ENCODE results near the gene GAB2.

GAB2 gene

GRCh38 chr11:78381865-78382264 lies 35.8 kb downstream of the GAB2 start:
- H3K18ac ChIP-seq (ENCODE audit: low read length) = no peak overlapping the region
- no peak overlapping the region for H2BK5ac ChIP-seq (ENCODE audit: low read length)
- no peak overlapping the region for H3K27ac ChIP-seq (replicated peaks; ENCODE audit: low read length)
- H3K4me2 ChIP-seq (ENCODE audit: insufficient read depth, low read length, poor library complexity, severe bottlenecking) = no peak overlapping the region
- H3K9me3 ChIP-seq (replicated peaks in 1 of 2; ENCODE audit: control insufficient read depth in 2 of 2, insufficient read depth in 1 of 2, low read depth in 1 of 2, low read length in 2 of 2) = peaks cover 7 to 41% of the 10 kb centered on the region in 2 donors
- H3K14ac ChIP-seq (ENCODE audit: low read length) = no peak overlapping the region
- H2BK120ac ChIP-seq (ENCODE audit: low read depth, low read length) = no peak overlapping the region
- no peak overlapping the region for H4K8ac ChIP-seq (ENCODE audit: low read depth, low read length)
- peaks cover 0 to 2% of the 10 kb centered on the region in 2 donors for H3K4me1 ChIP-seq (ENCODE audit: control insufficient read depth in 2 of 2, insufficient read depth in 1 of 2, low read depth in 1 of 2, low read length in 2 of 2)
- no CpG with 5 or more reads among the region's 4 CpGs for WGBS, 2 donors (ENCODE audit: extremely low coverage in 2 of 2, insufficient read length in 2 of 2, insufficient replicate concordance in 1 of 2)
- no peak overlapping the region for H2AK5ac ChIP-seq (ENCODE audit: low read depth, low read length)
- peaks cover 0 to 5% of the 10 kb centered on the region in 2 donors for H3K36me3 ChIP-seq (replicated peaks in 1 of 2; ENCODE audit: control insufficient read depth in 2 of 2, insufficient read depth in 2 of 2, low read length in 2 of 2)
- no peak overlapping the region for H3K9ac ChIP-seq (ENCODE audit: low read depth, low read length, poor library complexity)
- no peak overlapping the region for H4K91ac ChIP-seq (ENCODE audit: low read depth, low read length, poor library complexity)
- H3K27me3 ChIP-seq (ENCODE audit: control insufficient read depth in 3 of 3, insufficient read depth in 3 of 3, low read depth in 1 of 3, low read length in 3 of 3) = no peaks in the 10 kb centered on the region
- H3K23ac ChIP-seq (ENCODE audit: low read depth, low read length, poor library complexity) = no peak overlapping the region
- DNase-seq (ENCODE audit: low spot score) = no peak
- no peak overlapping the region for H2BK15ac ChIP-seq (ENCODE audit: low read length)
- no peak overlapping the region for H3K4me3 ChIP-seq (ENCODE audit: low read length in 2 of 2)
- no peak overlapping the region for H2BK12ac ChIP-seq (ENCODE audit: low read length)
- no peak overlapping the region for H3K4ac ChIP-seq (ENCODE audit: low read length)
- H3K79me1 ChIP-seq (ENCODE audit: low read depth, low read length) = peaks cover 2% of the 10 kb centered on the region
- no peak overlapping the region for H2AFZ ChIP-seq (ENCODE audit: low read length)

- Histone ChIP-seq H3K27ac (replicated peaks; ENCODE audit: low read length) (no peak overlapping the region), H3K4me3 (ENCODE audit: low read length in 2 of 2) (no peak overlapping the region), H3K23ac (ENCODE audit: low read depth, low read length, poor library complexity) (no peak overlapping the region), H3K27me3 (ENCODE audit: control insufficient read depth in 3 of 3, insufficient read depth in 3 of 3, low read depth in 1 of 3, low read length in 3 of 3) (no peaks in the 10 kb centered on the region), H4K91ac (ENCODE audit: low read depth, low read length, poor library complexity) (no peak overlapping the region), H3K18ac (ENCODE audit: low read length) (no peak overlapping the region), H4K8ac (ENCODE audit: low read depth, low read length) (no peak overlapping the region), H3K9me3 (replicated peaks in 1 of 2; ENCODE audit: control insufficient read depth in 2 of 2, insufficient read depth in 1 of 2, low read depth in 1 of 2, low read length in 2 of 2) (peaks cover 7 to 32% of the 10 kb centered on the region in 2 donors), H3K4ac (ENCODE audit: low read length) (no peak overlapping the region), H3K4me1 (ENCODE audit: control insufficient read depth in 2 of 2, insufficient read depth in 1 of 2, low read depth in 1 of 2, low read length in 2 of 2) (peaks cover 0 to 2% of the 10 kb centered on the region in 2 donors), H3K4me2 (ENCODE audit: insufficient read depth, low read length, poor library complexity, severe bottlenecking) (no peak overlapping the region), H3K14ac (ENCODE audit: low read length) (no peak overlapping the region), H3K79me1 (ENCODE audit: low read depth, low read length) (peaks cover 2% of the 10 kb centered on the region), H3K9ac (ENCODE audit: low read depth, low read length, poor library complexity) (no peak overlapping the region), H2AK5ac (ENCODE audit: low read depth, low read length) (no peak overlapping the region), H2BK120ac (ENCODE audit: low read depth, low read length) (no peak overlapping the region), H3K36me3 (replicated peaks in 1 of 2; ENCODE audit: control insufficient read depth in 2 of 2, insufficient read depth in 2 of 2, low read length in 2 of 2) (peaks cover 0 to 5% of the 10 kb centered on the region in 2 donors), H2AFZ (ENCODE audit: low read length) (no peak overlapping the region), H2BK12ac (ENCODE audit: low read length) (no peak overlapping the region), H2BK5ac (ENCODE audit: low read length) (no peak overlapping the region), H2BK15ac (ENCODE audit: low read length) (no peak overlapping the region)
- WGBS, 2 donors (ENCODE audit: extremely low coverage in 2 of 2, insufficient read length in 2 of 2, insufficient replicate concordance in 1 of 2) = no CpG with 5 or more reads among the region's 5 CpGs
- DNase-seq (ENCODE audit: low spot score) = no peak
These were observed 37.0 kb downstream of the GAB2 start for GRCh38 chr11:78380615-78381051.

- Histone ChIP-seq H3K4ac (ENCODE audit: low read length) (no peak overlapping the region), H2AK5ac (ENCODE audit: low read depth, low read length) (no peak overlapping the region), H2BK5ac (ENCODE audit: low read length) (no peak overlapping the region), H4K91ac (ENCODE audit: low read depth, low read length, poor library complexity) (no peak overlapping the region), H2BK15ac (ENCODE audit: low read length) (no peak overlapping the region), H3K27me3 (ENCODE audit: control insufficient read depth in 3 of 3, insufficient read depth in 3 of 3, low read depth in 1 of 3, low read length in 3 of 3) (no peaks in the 10 kb centered on the region), H3K18ac (ENCODE audit: low read length) (no peak overlapping the region), H2BK12ac (ENCODE audit: low read length) (no peak overlapping the region), H3K79me1 (ENCODE audit: low read depth, low read length) (peaks cover 2% of the 10 kb centered on the region), H3K27ac (replicated peaks; ENCODE audit: low read length) (no peak overlapping the region), H3K4me3 (ENCODE audit: low read length in 2 of 2) (no peak overlapping the region), H3K23ac (ENCODE audit: low read depth, low read length, poor library complexity) (no peak overlapping the region), H3K14ac (ENCODE audit: low read length) (no peak overlapping the region), H2BK120ac (ENCODE audit: low read depth, low read length) (no peak overlapping the region), H3K4me2 (ENCODE audit: insufficient read depth, low read length, poor library complexity, severe bottlenecking) (no peak overlapping the region), H3K9ac (ENCODE audit: low read depth, low read length, poor library complexity) (no peak overlapping the region), H3K9me3 (replicated peaks in 1 of 2; ENCODE audit: control insufficient read depth in 2 of 2, insufficient read depth in 1 of 2, low read depth in 1 of 2, low read length in 2 of 2) (peaks cover 6 to 17% of the 10 kb centered on the region in 2 donors), H3K36me3 (replicated peaks in 1 of 2; ENCODE audit: control insufficient read depth in 2 of 2, insufficient read depth in 2 of 2, low read length in 2 of 2) (peaks cover 0 to 4% of the 10 kb centered on the region in 2 donors), H2AFZ (ENCODE audit: low read length) (no peak overlapping the region), H3K4me1 (ENCODE audit: control insufficient read depth in 2 of 2, insufficient read depth in 1 of 2, low read depth in 1 of 2, low read length in 2 of 2) (peaks cover 0 to 2% of the 10 kb centered on the region in 2 donors), H4K8ac (ENCODE audit: low read depth, low read length) (no peak overlapping the region)
- DNase-seq (ENCODE audit: low spot score) = no peak
- no CpG with 5 or more reads among the region's 3 CpGs for WGBS, 2 donors (ENCODE audit: extremely low coverage in 2 of 2, insufficient read length in 2 of 2, insufficient replicate concordance in 1 of 2)
These were observed 38.5 kb downstream of the GAB2 start for GRCh38 chr11:78379039-78379670.

GRCh38 chr11:78377625-78378418 lies 39.8 kb downstream of the GAB2 start:
- H3K4me1 ChIP-seq (ENCODE audit: control insufficient read depth in 2 of 2, insufficient read depth in 1 of 2, low read depth in 1 of 2, low read length in 2 of 2) = peaks cover 0 to 2% of the 10 kb centered on the region in 2 donors
- no peak overlapping the region for H2BK5ac ChIP-seq (ENCODE audit: low read length)
- no peak overlapping the region for H3K4ac ChIP-seq (ENCODE audit: low read length)
- WGBS, 2 donors (ENCODE audit: extremely low coverage in 2 of 2, insufficient read length in 2 of 2, insufficient replicate concordance in 1 of 2) = 100% methylated on average over 1 of the region's 9 CpGs; no CpG with 5 or more reads in 1 of the 2 donors
- no peak overlapping the region for H3K4me2 ChIP-seq (ENCODE audit: insufficient read depth, low read length, poor library complexity, severe bottlenecking)
- H2AFZ ChIP-seq (ENCODE audit: low read length) = no peak overlapping the region
- H3K18ac ChIP-seq (ENCODE audit: low read length) = no peak overlapping the region
- no peak overlapping the region for H4K8ac ChIP-seq (ENCODE audit: low read depth, low read length)
- H3K9me3 ChIP-seq (replicated peaks in 1 of 2; ENCODE audit: control insufficient read depth in 2 of 2, insufficient read depth in 1 of 2, low read depth in 1 of 2, low read length in 2 of 2) = peaks cover 2 to 10% of the 10 kb centered on the region in 2 donors
- H3K27me3 ChIP-seq (ENCODE audit: control insufficient read depth in 3 of 3, insufficient read depth in 3 of 3, low read depth in 1 of 3, low read length in 3 of 3) = no peaks in the 10 kb centered on the region
- H3K36me3 ChIP-seq (replicated peaks in 1 of 2; ENCODE audit: control insufficient read depth in 2 of 2, insufficient read depth in 2 of 2, low read length in 2 of 2) = no peaks in the 10 kb centered on the region
- H3K14ac ChIP-seq (ENCODE audit: low read length) = no peak overlapping the region
- H2BK15ac ChIP-seq (ENCODE audit: low read length) = no peak overlapping the region
- no peak overlapping the region for H2AK5ac ChIP-seq (ENCODE audit: low read depth, low read length)
- H3K23ac ChIP-seq (ENCODE audit: low read depth, low read length, poor library complexity) = no peak overlapping the region
- no peak overlapping the region for H3K27ac ChIP-seq (replicated peaks; ENCODE audit: low read length)
- no peak overlapping the region for H2BK120ac ChIP-seq (ENCODE audit: low read depth, low read length)
- no peak overlapping the region for H3K9ac ChIP-seq (ENCODE audit: low read depth, low read length, poor library complexity)
- H4K91ac ChIP-seq (ENCODE audit: low read depth, low read length, poor library complexity) = no peak overlapping the region
- no peak overlapping the region for H2BK12ac ChIP-seq (ENCODE audit: low read length)
- H3K4me3 ChIP-seq (ENCODE audit: low read length in 2 of 2) = no peak overlapping the region
- peaks cover 2% of the 10 kb centered on the region for H3K79me1 ChIP-seq (ENCODE audit: low read depth, low read length)
- no peak for DNase-seq (ENCODE audit: low spot score)

All from neuronal stem cell (in vitro differentiated cells).